ENCODE data around the gene CRIP2. TPM values are rescaled to one million over a fixed set of nuclear protein-coding genes. Genes with fewer than 3 reads are reported as not detected.

The CRIP2 gene
- total and polyA plus RNA-seq, 2 donors (not counting 3 experiments of a cell fraction or from before 2014, with no cell fraction given) = 322 to 954 TPM

GRCh38 chr14:105476831-105477659, 2.4 kb downstream of the CRIP2 start:
- CTCF ChIA-PET = interaction anchor here (1.2 to 2.7 kb wide), 5 partner anchors 9 to 106 kb away, joined by 3 to 27 read pairs (median 11); partner anchors contain the start of gene CRIP1
- intact Hi-C loops (cut with micrococcal nuclease) (no loop called here), dilution Hi-C loops (cut with MboI; ENCODE audit: extremely low pct_ligation_motif_present, low sequenced_read_pairs) (no loop called here)
- H3K9me3 ChIP-seq (replicated peaks; ENCODE audit: control insufficient read depth, insufficient read depth, low read length) = no peaks in the 10 kb centered on the region
- peaks cover 10% of the 10 kb centered on the region for H3K79me2 ChIP-seq (ENCODE audit: control insufficient read depth, insufficient read depth, low read length)
- no peaks in the 10 kb centered on the region for H3K9me1 ChIP-seq (replicated peaks; ENCODE audit: control insufficient read depth, extremely low read depth, insufficient read depth, low read length)
- no peaks in the 10 kb centered on the region for H4K20me1 ChIP-seq (replicated peaks; ENCODE audit: control insufficient read depth, extremely low read depth, insufficient read depth, low read length)
- peaks cover 26% of the 10 kb centered on the region for H3K4me1 ChIP-seq (ENCODE audit: control insufficient read depth, extremely low read depth, insufficient read depth, low read length)
- DNase-seq (ENCODE audit: low read depth, low spot score) (peak; percentile 35), FAIRE-seq (peak; percentile 88)
- peaks cover 3 to 5% of the 10 kb centered on the region in 2 experiments for H3K36me3 ChIP-seq (ENCODE audit: control insufficient read depth in 2 of 2, extremely low read depth in 1 of 2, insufficient read depth in 2 of 2, low read length in 2 of 2)
- H2AFZ ChIP-seq (ENCODE audit: low read depth, low read length) = no peak overlapping the region
- TF ChIP-seq, protein P1, sequence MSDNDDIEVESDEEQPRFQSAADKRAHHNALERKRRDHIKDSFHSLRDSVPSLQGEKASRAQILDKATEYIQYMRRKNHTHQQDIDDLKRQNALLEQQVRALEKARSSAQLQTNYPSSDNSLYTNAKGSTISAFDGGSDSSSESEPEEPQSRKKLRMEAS (IDR thresholded peaks at IDR 0.05; ENCODE audit: insufficient read depth, insufficient read length) = no peak
- peak; percentile 6 for TF ChIP-seq POLR2AphosphoS5 (IDR thresholded peaks at IDR 0.05; ENCODE audit: insufficient read depth, low read depth, low read length)
- no peak for TF ChIP-seq GATA2 (IDR thresholded peaks at IDR 0.05; ENCODE audit: insufficient read depth, insufficient read length, low read depth, low read length)
- no TSS peak for BruUV-seq (replicated peaks)
- H3K4me3 ChIP-seq (replicated peaks in 1 of 3; ENCODE audit: insufficient read depth in 1 of 3, low read depth in 1 of 3, low read length in 3 of 3) = peak overlapping the region; percentile 3 to 93 (median 53)
- peak overlapping the region; percentile 76 for H3K27ac ChIP-seq (ENCODE audit: insufficient read depth, low read depth, low read length)
- H3K4me2 ChIP-seq (ENCODE audit: insufficient read depth, low read length) = peak overlapping the region; percentile 58
- no peaks in the 10 kb centered on the region for H3K27me3 ChIP-seq (ENCODE audit: control insufficient read depth in 2 of 2, insufficient read depth in 2 of 2, low read length in 2 of 2)
- H3K9ac ChIP-seq (replicated peaks; ENCODE audit: extremely low read depth, insufficient read depth, low read length) = peak overlapping the region; percentile 97
- POLR2A ChIA-PET = interaction anchor here (1.0 to 2.0 kb wide), 2 partner anchors 13 to 47 kb away, joined by 3 to 9 read pairs; no protein-coding TSS in a partner anchor

- BruUV-seq (replicated peaks) = no TSS peak
- peaks cover 3 to 5% of the 10 kb centered on the region in 2 experiments for H3K36me3 ChIP-seq (ENCODE audit: control insufficient read depth in 2 of 2, extremely low read depth in 1 of 2, insufficient read depth in 2 of 2, low read length in 2 of 2)
- TF ChIP-seq, protein P2, sequence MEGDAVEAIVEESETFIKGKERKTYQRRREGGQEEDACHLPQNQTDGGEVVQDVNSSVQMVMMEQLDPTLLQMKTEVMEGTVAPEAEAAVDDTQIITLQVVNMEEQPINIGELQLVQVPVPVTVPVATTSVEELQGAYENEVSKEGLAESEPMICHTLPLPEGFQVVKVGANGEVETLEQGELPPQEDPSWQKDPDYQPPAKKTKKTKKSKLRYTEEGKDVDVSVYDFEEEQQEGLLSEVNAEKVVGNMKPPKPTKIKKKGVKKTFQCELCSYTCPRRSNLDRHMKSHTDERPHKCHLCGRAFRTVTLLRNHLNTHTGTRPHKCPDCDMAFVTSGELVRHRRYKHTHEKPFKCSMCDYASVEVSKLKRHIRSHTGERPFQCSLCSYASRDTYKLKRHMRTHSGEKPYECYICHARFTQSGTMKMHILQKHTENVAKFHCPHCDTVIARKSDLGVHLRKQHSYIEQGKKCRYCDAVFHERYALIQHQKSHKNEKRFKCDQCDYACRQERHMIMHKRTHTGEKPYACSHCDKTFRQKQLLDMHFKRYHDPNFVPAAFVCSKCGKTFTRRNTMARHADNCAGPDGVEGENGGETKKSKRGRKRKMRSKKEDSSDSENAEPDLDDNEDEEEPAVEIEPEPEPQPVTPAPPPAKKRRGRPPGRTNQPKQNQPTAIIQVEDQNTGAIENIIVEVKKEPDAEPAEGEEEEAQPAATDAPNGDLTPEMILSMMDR (IDR thresholded peaks at IDR 0.05; ENCODE audit: extremely low read depth in 1 of 2, insufficient read depth in 1 of 2, low read depth in 1 of 2, low read length in 2 of 2) = no peak
- TF ChIP-seq POLR2A (IDR thresholded peaks at IDR 0.05; ENCODE audit: low read depth, low read length) (no peak), JUN (IDR thresholded peaks at IDR 0.05; ENCODE audit: borderline replicate concordance, insufficient read depth, insufficient read length, low read depth) (no peak)
- no peak for DNase-seq (ENCODE audit: low read depth, low spot score)
- no peaks in the 10 kb centered on the region for H3K9me1 ChIP-seq (replicated peaks; ENCODE audit: control insufficient read depth, extremely low read depth, insufficient read depth, low read length)
- dilution Hi-C loops (cut with MboI; ENCODE audit: extremely low pct_ligation_motif_present, low sequenced_read_pairs) = no loop called here
- no peaks in the 10 kb centered on the region for H4K20me1 ChIP-seq (replicated peaks; ENCODE audit: control insufficient read depth, extremely low read depth, insufficient read depth, low read length)
- intact Hi-C loops (cut with micrococcal nuclease) = no loop called here
- peak overlapping the region in 2 of 3 experiments; percentile 53 to 93 for H3K4me3 ChIP-seq (replicated peaks in 1 of 3; ENCODE audit: insufficient read depth in 1 of 3, low read depth in 1 of 3, low read length in 3 of 3)
- no peaks in the 10 kb centered on the region for H3K9me3 ChIP-seq (replicated peaks; ENCODE audit: control insufficient read depth, insufficient read depth, low read length)
- no peaks in the 10 kb centered on the region for H3K27me3 ChIP-seq (ENCODE audit: control insufficient read depth in 2 of 2, insufficient read depth in 2 of 2, low read length in 2 of 2)
- no peak overlapping the region for H3K27ac ChIP-seq (ENCODE audit: insufficient read depth, low read depth, low read length)
- H2AFZ ChIP-seq (ENCODE audit: low read depth, low read length) = no peak overlapping the region
- ChIA-PET POLR2A (interaction anchor here (2.0 kb wide), 1 partner anchor 12 kb away, joined by 9 read pairs; no protein-coding TSS in a partner anchor), CTCF (interaction anchor here (1.2 to 2.7 kb wide), 5 partner anchors 8 to 107 kb away, joined by 3 to 27 read pairs (median 11); partner anchors contain the start of gene CRIP1)
- FAIRE-seq = peak; percentile 40
- peak overlapping the region; percentile 97 for H3K9ac ChIP-seq (replicated peaks; ENCODE audit: extremely low read depth, insufficient read depth, low read length)
- H3K4me1 ChIP-seq (ENCODE audit: control insufficient read depth, extremely low read depth, insufficient read depth, low read length) = peaks cover 33% of the 10 kb centered on the region
- H3K4me2 ChIP-seq (ENCODE audit: insufficient read depth, low read length) = peak overlapping the region; percentile 58
- H3K79me2 ChIP-seq (ENCODE audit: control insufficient read depth, insufficient read depth, low read length) = peaks cover 10% of the 10 kb centered on the region
These were observed 3.2 kb downstream of the CRIP2 start for GRCh38 chr14:105477660-105478397.

All from endothelial cell of umbilical vein (primary cell).